SU-DHL-6 (cell line): ENCODE results near the gene ARL13B.
"Not testable (repeated sequence)": the region's sequence is repeated elsewhere in the genome, so short reads cannot be mapped to it uniquely, and the experiment has no call there.

Experiments used
- H2AFZ ChIP-seq: fragments of 200-600 bp; sonication (generic); 2 replicates; pipeline ENCODE4 v1.6.1; 2014; ENCODE audit warnings: low read depth, mild to moderate bottlenecking, moderate library complexity, mixed read lengths, antibody characterized with exemption, low read length; ENCODE audit not compliant: severe bottlenecking
- H3F3A ChIP-seq: fragments of 200-600 bp; shearing (Covaris generic); 2 replicates; pipeline ENCODE4 v1.6.0; 2016; ENCODE audit warnings: antibody characterized with exemption, mild to moderate bottlenecking; ENCODE audit not compliant: insufficient read depth
- H3K27ac ChIP-seq: fragments of 200-600 bp; sonication (generic); 2 replicates; pipeline ENCODE4 v1.5.1; 2016; ENCODE audit warnings: low read depth, mild to moderate bottlenecking, low read length, moderate library complexity, mixed read lengths
- H3K27me3 ChIP-seq: fragments of 200-600 bp; sonication (generic), shearing (Covaris generic); 2 replicates; pipeline ENCODE4 v1.6.0; 2014; ENCODE audit warnings: mild to moderate bottlenecking, low read length
- H3K36me3 ChIP-seq: fragments of 200-600 bp; sonication (generic); 2 replicates; pipeline ENCODE4 v1.6.1; 2014; ENCODE audit warnings: mild to moderate bottlenecking, low read length, mixed read lengths
- H3K4me2 ChIP-seq: fragments of 300-600, 200-600 bp; shearing (Covaris generic), sonication (generic); 2 replicates; pipeline ENCODE4 v1.6.0; 2014; ENCODE audit warnings: low read length, low read depth, mild to moderate bottlenecking; ENCODE audit not compliant: poor library complexity, severe bottlenecking
- H3K4me3 ChIP-seq: fragments of 200-600 bp; sonication (generic); 2 replicates; pipeline ENCODE4 v1.5.1; 2014; ENCODE audit warnings: antibody characterized with exemption, low read length, mild to moderate bottlenecking, mixed read lengths; ENCODE audit not compliant: insufficient read depth, poor library complexity, severe bottlenecking
- H3K79me2 ChIP-seq: fragments of 200-600 bp; sonication (generic); 2 replicates; pipeline ENCODE4 v1.6.1; 2014; ENCODE audit warnings: mild to moderate bottlenecking, low read length, moderate library complexity; ENCODE audit not compliant: insufficient read depth
- H3K9ac ChIP-seq: fragments of 200-600 bp; sonication (generic); 2 replicates; pipeline ENCODE4 v1.7.0; 2014; ENCODE audit warnings: mild to moderate bottlenecking, low read length
- H3K9me2 ChIP-seq: fragments of 200-600 bp; sonication (generic); replicated peaks from 2 replicates; pipeline ENCODE4 v1.6.1; 2014; ENCODE audit warnings: low read length; ENCODE audit not compliant: insufficient read depth
- H3K9me3 ChIP-seq: fragments of 200-600 bp; sonication (generic); 2 replicates; pipeline ENCODE4 v1.6.1; 2014; ENCODE audit warnings: low read length, mixed read lengths; ENCODE audit not compliant: insufficient read depth
- H4K20me1 ChIP-seq: fragments of 200-600 bp; sonication (generic); 2 replicates; pipeline ENCODE4 v1.6.1; 2014; ENCODE audit warnings: low read depth, mild to moderate bottlenecking, antibody characterized with exemption, low read length, moderate library complexity, mixed read lengths
- CTCF ChIP-seq: fragments of 200-600 bp; sonication (generic); IDR thresholded peaks from one replicate; pipeline ENCODE4 v1.5.1; 2017; ENCODE audit warnings: antibody characterized with exemption, mild to moderate bottlenecking, low read length, moderate library complexity; ENCODE audit not compliant: insufficient read depth, poor library complexity, severe bottlenecking
- EZH2phosphoT487 ChIP-seq: fragments of 200-600 bp; sonication (generic), shearing (Covaris generic); conservative IDR thresholded peaks from 2 replicates; pipeline ENCODE4 v1.6.1; 2018; ENCODE audit warnings: mild to moderate bottlenecking, antibody characterized with exemption, low read length, moderate library complexity, mixed read lengths

The ARL13B gene

GRCh38 chr3:94071713-94072284 lies 91.8 kb downstream of the ARL13B start:
- Histone ChIP-seq H3F3A (no peaks in the 10 kb centered on the region), H3K9ac (no peak overlapping the region), H3K9me3 (no peaks in the 10 kb centered on the region), H3K36me3 (peaks cover 10% of the 10 kb centered on the region), H3K4me3 (no peak overlapping the region), H3K9me2 (no peaks in the 10 kb centered on the region), H3K27ac (no peak overlapping the region), H3K79me2 (peaks cover 67% of the 10 kb centered on the region), H2AFZ (no peak overlapping the region), H4K20me1 (no peaks in the 10 kb centered on the region), H3K27me3 (no peaks in the 10 kb centered on the region), H3K4me2 (no peak overlapping the region)
- no peak for TF ChIP-seq EZH2phosphoT487
- TF ChIP-seq CTCF: no peak

GRCh38 chr3:94076055-94076454 lies 96.1 kb downstream of the ARL13B start:
- no peak overlapping the region for H3K27ac ChIP-seq

GRCh38 chr3:94080552-94080951 lies 100.6 kb downstream of the ARL13B start:
- H2AFZ ChIP-seq, H3K27me3 ChIP-seq, H3K9me2 ChIP-seq, H3K9me3 ChIP-seq, H3K36me3 ChIP-seq, H3F3A ChIP-seq, H3K4me2 ChIP-seq, H3K27ac ChIP-seq, H3K4me3 ChIP-seq, H3K9ac ChIP-seq, H4K20me1 ChIP-seq: not testable (repeated sequence)
- peaks cover 14% of the 10 kb centered on the region for H3K79me2 ChIP-seq

More at GRCh38 chr3:94076055-94076454, 96.1 kb downstream of the ARL13B start:
- Histone ChIP-seq H3K27me3 (no peaks in the 10 kb centered on the region), H3K9me2 (no peaks in the 10 kb centered on the region), H3K4me2 (no peak overlapping the region), H3K36me3 (no peaks in the 10 kb centered on the region; the same call in 1 of the 2 replicates), H3K4me3 (no peak overlapping the region), H3F3A (no peaks in the 10 kb centered on the region), H2AFZ (no peak overlapping the region), H4K20me1 (no peaks in the 10 kb centered on the region), H3K79me2 (peaks cover 46% of the 10 kb centered on the region), H3K9ac (no peak overlapping the region), H3K9me3 (no peaks in the 10 kb centered on the region)
- TF ChIP-seq CTCF (no peak), EZH2phosphoT487 (no peak)

GRCh38 chr3:94081884-94082283 lies 101.9 kb downstream of the ARL13B start:
- H3K4me3 ChIP-seq: no peak overlapping the region
- no peak overlapping the region for H3K4me2 ChIP-seq
- H3F3A ChIP-seq: no peaks in the 10 kb centered on the region
- no peaks in the 10 kb centered on the region for H3K9me2 ChIP-seq
- peaks cover 6% of the 10 kb centered on the region; the same call in 1 of the 2 replicates for H3K36me3 ChIP-seq
- no peak overlapping the region for H3K27ac ChIP-seq
- TF ChIP-seq EZH2phosphoT487 (no peak), CTCF (no peak)
- H2AFZ ChIP-seq: no peak overlapping the region
- H3K9me3 ChIP-seq: no peaks in the 10 kb centered on the region
- H4K20me1 ChIP-seq: no peaks in the 10 kb centered on the region
- peaks cover 2% of the 10 kb centered on the region for H3K79me2 ChIP-seq
- no peak overlapping the region for H3K9ac ChIP-seq
- no peaks in the 10 kb centered on the region for H3K27me3 ChIP-seq
